Coronary artery (tissue), 2 donors: Measurements from ENCODE around the gene OPCML.

Source experiments
- DNase-seq: peaks from one replicate; pipeline ENCODE4 v3.0.0-alpha.2; 2017; ENCODE audit warnings: low spot score
- H3K27ac ChIP-seq, 2 donors: fragments of 200-600 bp; sonication (generic); one replicate each; pipeline ENCODE4 v1.5.1; 2016 to 2019
- H3K4me3 ChIP-seq: fragments of 200-600 bp; sonication (generic); 2 replicates; pipeline ENCODE4 v1.5.1; 2016; ENCODE audit warnings: mild to moderate bottlenecking, moderate library complexity
- CTCF ChIP-seq: fragments of 200-600 bp; sonication (generic); IDR thresholded peaks from one replicate; pipeline ENCODE4 v1.5.1; 2019; ENCODE audit warnings: antibody characterized with exemption

The OPCML gene

GRCh38 chr11:132466983-132467382 lies 1065.3 kb downstream of the OPCML start:
- no peak for DNase-seq
- Histone ChIP-seq H3K27ac (no peak overlapping the region), H3K4me3 (no peak overlapping the region)
- no peak for TF ChIP-seq CTCF

GRCh38 chr11:132464939-132465338 lies 1067.4 kb downstream of the OPCML start:
- Histone ChIP-seq H3K27ac (no peak overlapping the region), H3K4me3 (no peak overlapping the region)
- no peak for TF ChIP-seq CTCF
- DNase-seq: no peak

DNA sequence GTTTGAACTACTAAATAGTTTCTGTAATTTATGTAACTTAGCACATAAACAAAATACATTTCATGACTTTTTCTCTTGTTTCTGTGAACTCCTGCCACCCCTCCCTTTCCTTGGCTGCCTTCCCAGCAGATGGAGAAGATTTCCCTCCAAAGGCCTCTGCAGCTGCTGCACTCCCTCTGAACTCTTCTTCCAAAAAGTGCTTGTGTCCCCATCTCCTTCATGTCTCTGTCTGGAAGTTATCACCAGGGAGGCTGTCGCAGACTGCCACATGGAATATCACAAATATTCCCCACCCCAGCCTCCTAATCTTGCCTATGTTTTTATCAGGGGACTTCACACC lies 1068.3 kb downstream of the OPCML start:
- no peak for DNase-seq
- no peak for TF ChIP-seq CTCF
- no peak overlapping the region for H3K4me3 ChIP-seq
- H3K27ac ChIP-seq: no peak overlapping the region

- Histone ChIP-seq H3K4me3 (no peak overlapping the region), H3K27ac (no peak overlapping the region)
- no peak for TF ChIP-seq CTCF
- DNase-seq: no peak
Observed at GRCh38 chr11:132463295-132464002, 1068.9 kb downstream of the OPCML start.

- H3K27ac ChIP-seq: no peak overlapping the region
- TF ChIP-seq CTCF: no peak
Observed at GRCh38 chr11:132459736-132460135, 1072.6 kb downstream of the OPCML start.

DNA sequence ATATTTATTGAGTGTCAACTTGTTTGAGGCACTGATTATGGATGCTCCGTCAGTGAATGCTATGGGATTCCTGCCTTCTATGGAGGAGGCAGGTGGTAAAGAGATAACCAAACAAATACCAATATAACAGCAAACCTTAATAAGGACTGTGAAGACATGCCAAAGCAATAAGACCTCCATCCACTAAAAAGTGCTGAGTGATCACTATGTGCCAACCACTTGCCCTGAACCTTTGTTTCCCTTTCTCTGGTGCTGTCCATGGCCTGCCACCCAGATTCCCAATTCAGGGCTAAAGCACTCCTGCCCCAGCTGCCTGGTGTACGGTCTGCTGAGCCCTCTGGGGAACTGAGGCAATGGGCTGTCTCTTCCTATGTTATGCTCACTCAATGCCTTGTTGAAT lies 1074.9 kb downstream of the OPCML start:
- H3K27ac ChIP-seq: no peak overlapping the region
- no peak for TF ChIP-seq CTCF
- no peak for DNase-seq
- no peak overlapping the region for H3K4me3 ChIP-seq

More at GRCh38 chr11:132459736-132460135, 1072.6 kb downstream of the OPCML start:
- no peak overlapping the region for H3K4me3 ChIP-seq
- no peak for DNase-seq

DNA sequence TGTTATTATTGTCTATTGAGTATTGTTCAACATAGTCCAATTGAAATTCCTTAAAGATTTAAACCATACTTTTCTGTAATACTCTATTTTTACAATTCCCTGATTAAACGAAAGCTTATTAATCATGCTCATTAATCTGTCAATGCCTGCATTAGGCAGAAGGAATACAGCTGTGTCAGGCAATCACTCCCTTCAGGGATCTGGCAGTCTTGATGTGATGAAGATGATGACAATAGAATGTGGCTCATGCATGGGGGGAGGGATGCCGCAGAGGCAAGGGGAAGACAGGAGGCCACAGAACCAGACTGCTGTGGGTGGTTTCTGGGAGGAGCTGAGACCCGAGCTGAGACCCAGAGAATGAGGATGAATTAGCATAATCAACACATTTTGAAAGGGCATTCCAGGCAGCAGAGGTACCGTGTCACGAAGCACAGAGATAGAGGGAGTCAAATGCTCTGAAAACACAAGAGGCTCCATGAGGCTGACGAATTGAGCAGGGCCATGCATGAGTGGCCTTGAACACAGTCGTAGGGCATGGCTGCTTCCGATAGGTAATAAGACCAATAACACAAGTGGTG lies 1075.5 kb downstream of the OPCML start:
- DNase-seq: no peak
- no peak overlapping the region for H3K4me3 ChIP-seq
- TF ChIP-seq CTCF: no peak
- H3K27ac ChIP-seq: no peak overlapping the region
